HG02840 (cell line): Measurements from ENCODE around the gene SNX4.
"Not testable (repeated sequence)": the region's sequence is repeated elsewhere in the genome, so short reads cannot be mapped to it uniquely, and the experiment has no call there.

ENCODE experiments used
- ATAC-seq: cut with Tn5 transposase; IDR thresholded peaks from one replicate; pipeline ENCODE4 v1.9.1; 2021; ENCODE audit warnings: mild to moderate bottlenecking, moderate library complexity, moderate number of reproducible peaks; ENCODE audit not compliant: unreplicated experiment, low FRiP score

SNX4 gene

DNA sequence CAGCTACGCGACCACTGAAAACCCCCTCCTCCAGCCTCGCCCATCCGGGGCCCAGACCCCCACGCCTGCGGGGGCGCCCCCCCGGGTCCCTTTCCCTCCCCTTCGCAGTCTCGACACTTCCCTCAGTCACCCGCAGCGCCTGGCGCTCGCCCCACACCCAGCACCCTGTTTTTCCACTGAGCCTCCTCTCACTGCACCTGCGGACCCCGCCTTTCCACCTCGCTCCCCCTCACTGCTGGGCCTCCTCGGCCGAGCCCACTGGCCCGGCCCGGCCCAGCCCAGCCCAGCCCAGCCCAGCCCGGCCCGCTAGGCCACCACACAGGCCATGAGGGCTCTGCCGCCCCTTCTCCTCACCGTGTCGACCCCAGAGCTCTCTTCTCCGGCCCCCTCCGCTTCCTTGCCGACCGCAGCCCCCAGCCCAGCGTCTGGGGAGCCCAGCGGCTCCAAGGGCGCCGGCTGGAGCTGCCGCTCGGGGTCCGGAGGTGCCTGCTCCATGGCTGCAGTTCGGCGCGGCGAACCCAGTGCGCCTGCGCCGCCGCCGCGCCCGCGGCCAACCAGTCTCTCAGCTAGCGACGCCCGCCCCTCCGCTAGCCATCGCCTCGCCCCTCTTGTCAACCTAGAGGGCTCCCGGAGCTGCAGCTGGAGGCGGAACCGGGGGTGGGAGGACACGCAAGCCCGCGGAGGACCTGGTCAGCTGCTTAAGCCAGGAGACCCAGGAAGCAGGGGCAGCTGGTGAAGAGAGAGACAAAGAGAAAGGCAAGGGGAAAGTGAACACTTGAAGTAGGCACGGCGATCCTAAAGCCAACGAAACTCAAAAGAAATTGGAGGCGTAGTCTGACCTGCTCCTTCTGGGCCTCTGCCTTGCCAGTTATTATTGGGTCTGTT, at the start of gene SNX4:
TSS of gene SNX4 (minus strand) at position 525 of the 885 bp plus-strand sequence. CDS start at position 495, 30 bp downstream.
- ATAC-seq = peak; percentile 81

DNA sequence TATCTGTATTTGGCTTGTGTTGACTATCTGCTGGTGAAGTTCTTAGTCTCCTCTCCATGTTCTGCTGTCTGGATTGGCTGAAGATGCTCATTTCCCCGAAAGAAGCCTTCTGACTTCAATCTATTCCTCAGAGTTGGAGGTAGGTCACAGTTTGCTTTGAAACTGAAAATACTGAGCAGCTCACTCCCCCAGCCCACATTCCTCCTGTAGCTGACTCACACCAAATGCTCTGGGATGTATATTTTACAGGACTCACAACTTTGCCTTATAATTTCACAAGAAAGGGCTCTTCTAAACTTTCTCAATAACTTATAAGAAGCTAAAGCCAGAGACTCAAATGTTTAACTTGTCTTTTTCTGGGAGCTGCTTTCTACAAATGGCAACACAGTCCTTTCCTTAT, 36.3 kb upstream of the SNX4 start:
- no peak for ATAC-seq

DNA sequence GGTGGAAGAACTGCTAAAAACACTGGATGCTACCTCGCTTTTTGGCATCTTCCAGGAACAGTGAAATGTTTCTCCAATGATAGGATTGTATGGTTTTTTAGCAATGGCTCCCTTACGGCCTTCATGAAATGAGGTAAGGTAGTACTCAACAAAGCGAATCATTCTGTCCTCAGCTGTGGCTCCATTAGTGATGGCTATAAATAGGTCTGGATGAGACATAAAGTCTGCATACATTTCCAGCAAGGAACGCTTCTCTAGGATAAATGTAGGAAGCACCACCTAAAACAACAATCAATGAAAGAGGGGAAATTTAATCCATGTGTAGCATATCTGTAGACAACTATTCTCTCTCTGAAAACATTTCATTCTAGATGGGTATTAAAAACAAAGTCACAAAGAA, 32.4 kb upstream of the SNX4 start:
- no peak for ATAC-seq

DNA sequence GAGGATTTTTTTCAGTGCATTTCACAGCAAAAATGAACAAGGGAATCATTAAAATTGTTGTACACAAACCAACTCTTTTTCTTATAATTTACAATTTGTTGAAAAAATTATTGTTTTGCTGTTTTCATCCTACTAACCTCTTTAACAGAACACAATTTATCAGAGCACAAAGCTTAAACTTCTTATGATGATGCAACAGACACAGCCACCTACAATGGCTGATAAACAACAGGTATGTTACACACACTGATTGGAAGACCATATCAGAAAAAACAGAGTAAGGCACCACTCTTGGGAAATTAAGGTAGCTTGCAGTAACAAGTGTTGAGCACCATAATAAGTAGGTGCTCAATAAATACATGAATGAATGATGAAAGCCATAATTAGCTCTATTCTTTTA, 8.9 kb upstream of the SNX4 start:
- no peak for ATAC-seq

DNA sequence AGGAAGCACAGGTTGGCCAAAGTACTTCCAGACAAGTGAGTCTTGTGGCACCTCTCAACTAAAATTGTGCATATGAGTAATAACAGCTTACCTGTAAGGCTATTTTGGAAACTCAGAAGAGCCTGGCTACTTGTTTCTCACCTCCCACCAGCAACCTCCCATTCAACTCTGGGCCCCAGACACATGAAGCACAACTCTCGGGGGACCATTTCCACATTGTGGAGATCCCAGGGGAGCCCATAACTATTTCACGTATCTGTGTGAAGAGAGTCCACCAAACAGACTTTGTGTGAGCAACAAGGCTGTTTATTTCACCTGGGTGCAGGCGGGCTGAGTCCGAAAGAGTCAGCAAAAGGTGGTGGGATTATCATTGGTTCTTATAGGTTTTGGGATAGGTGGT, 5.2 kb upstream of the SNX4 start:
- no peak for ATAC-seq

DNA sequence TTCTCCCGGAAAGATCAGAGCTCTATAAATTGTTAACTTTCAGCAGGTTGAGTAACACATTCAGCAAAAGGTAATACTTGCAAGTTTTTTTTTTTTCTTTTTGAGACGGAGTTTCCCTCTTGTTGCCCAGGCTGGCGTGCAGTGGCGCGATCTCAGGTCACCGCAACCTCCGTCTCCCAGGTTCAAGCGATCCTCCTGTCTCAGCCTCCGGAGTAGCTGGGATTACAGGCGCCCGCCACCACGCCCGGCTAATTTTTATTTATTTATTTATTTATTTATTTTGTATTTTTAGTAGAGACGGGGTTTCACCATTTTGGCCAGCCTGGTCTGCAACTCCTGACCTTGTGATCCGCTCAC, 539 bp upstream of the SNX4 start:
- ATAC-seq = not testable (repeated sequence)

DNA sequence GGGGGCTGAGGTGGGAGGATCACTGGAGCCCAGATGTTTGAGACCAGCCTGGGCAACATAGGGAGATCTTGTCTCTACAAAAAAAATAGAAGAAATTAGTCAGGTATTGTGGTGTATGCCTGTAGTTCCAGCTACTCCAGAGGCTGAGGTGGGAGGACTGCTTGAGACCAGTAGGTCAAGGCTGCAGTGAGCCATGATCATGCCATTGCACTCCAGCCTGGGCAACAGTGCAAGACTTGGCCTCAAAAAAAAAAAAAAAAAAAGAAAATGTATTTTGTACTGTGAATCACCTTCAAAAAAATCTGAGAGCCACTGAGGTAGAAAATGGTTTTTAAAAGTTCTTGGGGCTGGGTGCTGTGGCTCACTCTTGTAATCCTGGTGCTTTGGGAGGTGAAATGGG, 4.6 kb downstream of the SNX4 start:
- ATAC-seq = no peak

DNA sequence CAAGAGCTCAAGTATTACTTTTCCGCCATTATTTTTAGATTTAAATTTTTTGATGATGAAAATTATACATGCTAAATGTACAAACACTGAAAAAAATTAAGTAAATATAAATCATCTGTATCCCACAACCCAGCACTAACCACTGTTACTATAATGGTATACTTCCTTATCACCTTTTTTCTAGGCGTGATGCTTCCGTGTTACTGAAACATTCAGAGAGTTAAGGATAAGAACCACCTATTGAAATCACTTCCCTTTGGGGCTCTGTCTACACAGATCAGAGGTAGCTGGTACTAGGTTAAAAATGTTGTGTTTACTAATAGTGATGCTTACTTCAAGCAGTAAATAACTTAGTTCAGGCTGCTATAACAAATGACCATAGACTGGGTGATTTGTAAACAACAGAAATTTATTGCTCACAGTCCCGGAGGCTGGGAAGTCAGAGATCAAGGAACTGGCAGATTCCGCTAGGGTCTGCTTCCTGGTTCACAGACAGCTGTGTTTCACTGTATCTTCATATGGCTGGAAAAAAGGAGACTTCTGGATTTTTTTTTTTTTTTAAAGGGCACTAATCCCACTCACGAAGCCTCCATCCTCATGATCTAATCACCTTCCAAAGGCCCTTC, 6.4 kb downstream of the SNX4 start:
- ATAC-seq = no peak

DNA sequence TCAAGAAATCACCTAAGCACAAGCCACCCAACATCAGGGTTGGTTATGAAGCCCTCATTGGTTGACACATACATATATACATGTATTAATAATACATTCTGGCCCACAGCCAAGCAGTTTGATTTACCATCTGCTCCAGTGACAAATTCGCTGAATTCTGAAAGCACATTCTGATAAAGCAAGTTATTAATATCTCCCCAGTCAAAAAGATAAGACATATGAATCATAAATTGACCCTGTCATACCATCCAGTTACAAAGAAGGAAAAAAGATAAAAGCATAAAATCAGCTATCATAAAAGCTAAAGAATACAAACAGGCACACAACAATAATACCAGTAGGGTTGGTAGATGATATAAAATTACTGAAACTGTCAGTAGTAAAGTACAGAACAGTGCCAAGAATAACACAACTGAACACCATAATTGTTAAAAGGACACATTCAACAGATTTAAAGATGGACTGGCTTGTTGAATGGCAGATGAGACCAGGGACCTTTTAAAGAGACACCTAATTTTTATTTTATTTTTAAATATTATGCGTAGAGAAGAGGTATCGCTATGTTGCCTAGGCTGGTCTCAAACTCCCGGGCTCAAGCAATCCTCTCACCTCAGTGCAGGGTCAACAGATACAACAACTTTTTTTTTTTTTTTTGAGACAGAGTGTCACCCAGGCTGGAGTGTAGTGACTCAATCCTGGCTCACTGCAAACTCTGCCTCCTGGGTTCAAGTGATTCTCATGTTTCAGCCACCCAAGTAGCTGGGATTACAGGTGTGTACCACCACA, 7.7 kb downstream of the SNX4 start:
- no peak for ATAC-seq

DNA sequence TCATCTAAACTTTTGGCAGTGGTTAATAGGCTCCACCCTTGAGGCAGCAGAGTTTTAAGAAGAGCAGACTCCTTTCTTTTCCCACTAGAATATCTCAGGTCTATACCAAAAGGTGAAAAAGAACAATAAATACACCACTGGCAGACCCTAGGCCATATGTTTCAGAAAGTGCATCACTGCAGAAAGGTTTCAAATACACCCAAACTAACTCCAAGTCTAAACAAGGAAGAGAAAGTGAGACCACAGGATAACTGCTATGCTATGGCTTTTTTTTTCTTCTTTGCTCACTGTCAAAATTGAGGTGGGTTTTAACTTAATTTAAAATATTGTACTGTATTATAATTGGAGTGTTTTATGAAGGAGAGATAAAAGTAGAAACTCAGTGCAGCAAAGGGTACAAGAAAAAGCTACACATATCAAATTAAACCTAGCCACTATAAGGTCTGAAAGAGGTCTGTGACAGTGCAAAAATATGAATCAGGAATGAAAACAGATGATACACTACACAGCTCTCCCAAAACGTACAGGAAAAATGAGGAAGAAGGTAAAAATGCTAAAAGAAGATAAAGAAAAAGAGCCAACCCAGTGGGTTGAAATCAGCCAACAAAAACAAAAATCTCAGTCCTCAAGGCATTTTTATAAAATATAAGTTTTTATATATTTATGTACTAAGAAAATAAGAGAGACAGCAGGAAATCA, 8.4 kb downstream of the SNX4 start:
- no peak for ATAC-seq

DNA sequence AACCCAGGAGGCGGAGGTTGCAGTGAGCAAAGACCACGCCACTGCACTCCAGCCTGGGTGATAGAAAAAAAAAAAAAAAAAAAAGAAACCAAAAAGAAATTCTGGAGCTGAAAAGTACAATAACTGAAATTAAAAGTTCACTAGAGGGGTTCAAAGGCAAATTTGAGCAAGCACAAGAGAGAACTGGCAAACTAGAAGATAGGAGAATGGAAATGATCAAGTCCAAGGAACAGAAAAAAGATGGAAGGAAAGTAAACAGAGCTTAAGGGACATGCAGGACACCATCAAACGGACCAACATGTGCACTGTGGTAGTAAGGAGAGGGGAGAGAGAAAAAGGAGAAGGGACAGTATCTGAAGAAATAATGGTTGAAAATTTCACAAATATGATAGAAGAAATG, 12.9 kb downstream of the SNX4 start:
- no peak for ATAC-seq

DNA sequence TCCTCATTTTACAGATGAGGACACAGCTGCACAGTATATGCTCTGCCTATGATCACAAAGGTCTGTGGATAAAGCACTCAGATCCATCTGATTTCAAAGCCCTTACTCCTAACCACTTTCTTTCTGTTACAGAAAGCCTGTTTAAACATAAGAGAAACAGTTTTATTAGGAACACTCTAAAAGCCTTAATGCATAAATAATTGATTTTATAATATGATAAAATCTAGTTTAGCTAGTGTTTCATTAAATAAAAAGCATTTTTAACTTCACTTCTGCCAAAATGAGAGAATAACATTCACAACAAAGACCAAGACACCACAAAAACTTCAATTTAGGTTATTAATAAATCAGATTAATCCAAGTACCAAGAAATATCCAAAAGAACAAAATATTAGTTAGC, 21.4 kb downstream of the SNX4 start:
- no peak for ATAC-seq

DNA sequence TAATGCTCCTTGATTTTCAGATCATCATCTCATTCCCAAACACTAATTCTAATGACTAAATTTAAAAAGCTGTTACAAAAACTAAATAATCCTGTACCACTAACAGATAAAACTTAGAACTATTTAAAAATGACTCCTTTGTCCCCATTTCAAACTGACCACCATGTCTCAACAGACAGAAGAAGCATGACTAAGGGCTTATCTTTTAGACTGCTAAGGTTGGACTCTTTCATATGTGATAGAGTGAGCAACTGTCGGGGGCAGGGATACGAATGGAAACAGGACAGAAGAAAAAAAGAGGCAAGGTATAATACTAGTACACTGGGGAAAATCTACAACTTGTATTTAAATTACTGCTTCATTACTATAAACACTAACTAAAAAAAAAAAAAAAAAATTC, 23.3 kb downstream of the SNX4 start:
- ATAC-seq = no peak

DNA sequence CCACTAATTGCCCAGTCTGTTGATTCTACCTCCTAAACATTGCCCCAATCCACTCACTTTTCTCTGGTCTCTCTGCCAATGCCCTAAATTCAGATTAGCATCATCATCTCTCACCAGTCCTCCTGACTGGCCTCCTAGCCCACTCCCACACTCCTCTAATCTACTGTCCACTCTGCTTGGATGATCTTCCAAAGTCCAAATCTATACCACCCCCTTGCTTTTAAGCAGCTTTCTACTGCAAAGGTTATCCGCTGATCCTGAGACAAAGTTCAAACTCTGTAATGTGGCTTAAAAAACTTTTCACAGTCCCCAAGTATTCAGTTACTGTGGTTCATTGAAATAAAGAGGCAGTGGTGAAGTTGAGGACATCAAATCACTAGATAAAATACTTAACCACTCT, 37.6 kb downstream of the SNX4 start:
- ATAC-seq = no peak

DNA sequence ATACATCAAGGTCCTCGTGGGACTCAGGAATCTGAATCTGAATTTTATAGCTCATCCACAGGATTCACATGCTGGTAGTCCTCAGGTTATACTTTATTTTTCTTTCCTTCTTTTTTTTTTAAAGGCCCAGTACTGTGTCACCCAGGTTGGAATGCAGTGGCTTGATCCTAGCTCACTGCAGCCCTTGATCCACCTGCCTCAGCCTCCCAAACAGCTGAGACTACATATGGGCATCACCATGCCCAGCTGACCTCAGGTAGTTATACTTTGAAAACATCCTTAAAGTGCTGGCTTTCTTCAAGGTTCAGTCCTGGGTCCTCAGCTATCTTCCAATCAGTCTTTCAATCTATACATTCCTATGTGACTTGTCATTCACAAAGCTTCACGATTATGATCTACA, 38.2 kb downstream of the SNX4 start:
- no peak for ATAC-seq

DNA sequence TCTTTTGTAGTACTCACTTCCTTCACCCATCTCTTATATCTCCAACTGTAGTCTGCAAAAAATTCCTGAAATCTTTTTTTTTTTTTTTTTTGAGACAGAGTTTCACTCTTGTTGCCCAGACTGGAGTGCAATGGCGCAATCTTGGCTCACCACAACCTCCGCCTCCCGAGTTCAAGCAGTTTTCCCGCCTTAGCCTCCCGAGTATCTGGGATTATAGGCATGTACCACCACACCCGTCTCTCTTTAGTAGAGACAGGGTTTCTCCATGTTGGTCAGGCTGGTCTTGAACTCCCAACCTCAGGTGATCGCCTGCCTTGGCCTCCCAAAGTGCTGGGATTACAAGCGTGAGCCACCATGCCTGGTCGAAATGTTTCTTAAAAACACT, 38.6 kb downstream of the SNX4 start:
- not testable (repeated sequence) for ATAC-seq

DNA sequence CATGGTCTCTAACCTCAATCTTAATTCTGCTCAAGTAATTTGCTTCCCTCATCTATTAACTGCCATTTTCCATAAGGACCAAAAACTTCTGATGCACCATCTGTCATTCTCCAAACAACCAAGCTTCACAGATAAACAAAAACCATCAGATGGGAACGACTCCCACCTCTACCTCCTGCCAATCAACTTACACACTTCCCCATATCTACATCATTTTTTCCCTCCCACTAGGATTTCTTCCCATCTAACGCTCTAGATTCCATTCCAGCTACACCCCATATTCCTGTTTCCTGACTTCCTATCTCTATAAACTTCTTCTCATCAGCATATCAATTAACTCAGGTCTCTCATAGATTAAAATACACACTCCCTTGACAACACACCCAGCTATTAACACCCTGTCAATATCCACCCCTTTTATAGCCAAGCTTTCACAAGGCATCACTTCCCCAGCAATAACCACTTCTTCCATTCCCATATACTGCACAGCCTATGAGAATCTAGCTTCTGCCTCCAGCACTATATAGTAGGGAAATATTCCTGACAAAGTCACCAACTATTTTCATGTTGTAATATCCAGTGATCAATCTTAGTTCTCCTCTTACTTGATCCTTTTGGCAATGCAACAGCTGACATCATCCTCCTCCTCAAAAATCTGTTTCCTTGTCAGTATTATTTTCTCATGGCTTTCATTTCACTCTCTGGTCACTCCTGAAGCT, 39.2 kb downstream of the SNX4 start:
- no peak for ATAC-seq

DNA sequence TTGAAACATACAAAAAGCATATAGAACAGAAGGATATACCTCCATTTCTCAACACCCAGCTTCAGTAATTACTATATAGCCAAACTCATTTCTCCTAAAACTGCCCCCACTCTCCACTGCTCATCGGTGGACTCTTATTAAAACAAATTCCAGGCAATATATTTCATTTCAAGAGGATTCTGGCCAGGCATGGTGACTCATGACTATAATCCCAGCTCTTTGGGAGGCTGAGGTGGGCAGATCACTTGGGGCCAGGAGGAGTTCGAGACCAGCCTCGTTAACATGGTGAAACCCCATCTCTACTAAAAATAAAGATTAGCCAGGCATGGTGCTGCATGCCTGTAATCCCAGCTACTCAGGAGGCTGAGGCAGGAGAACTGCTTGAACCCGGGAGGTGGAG, 40.9 kb downstream of the SNX4 start:
- ATAC-seq = no peak

DNA sequence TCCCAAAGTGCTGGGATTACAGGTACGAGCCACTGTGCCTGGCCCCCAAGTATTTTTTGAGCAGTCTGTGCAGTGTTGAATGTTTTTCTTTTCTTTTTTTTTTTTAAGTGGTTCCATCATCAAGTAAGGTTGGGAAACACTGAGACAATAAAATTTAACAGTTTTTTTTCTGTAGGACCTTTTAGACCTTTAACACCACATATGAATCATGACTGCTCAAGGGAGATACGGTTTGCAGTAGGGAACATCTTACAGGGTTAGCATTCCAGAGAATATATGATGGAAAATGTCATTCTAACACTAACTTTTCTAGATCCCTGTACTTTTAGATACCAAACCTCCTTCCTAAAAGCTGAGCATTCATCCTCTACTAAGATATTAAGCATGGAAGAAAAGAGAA, 41.7 kb downstream of the SNX4 start:
- ATAC-seq = no peak

DNA sequence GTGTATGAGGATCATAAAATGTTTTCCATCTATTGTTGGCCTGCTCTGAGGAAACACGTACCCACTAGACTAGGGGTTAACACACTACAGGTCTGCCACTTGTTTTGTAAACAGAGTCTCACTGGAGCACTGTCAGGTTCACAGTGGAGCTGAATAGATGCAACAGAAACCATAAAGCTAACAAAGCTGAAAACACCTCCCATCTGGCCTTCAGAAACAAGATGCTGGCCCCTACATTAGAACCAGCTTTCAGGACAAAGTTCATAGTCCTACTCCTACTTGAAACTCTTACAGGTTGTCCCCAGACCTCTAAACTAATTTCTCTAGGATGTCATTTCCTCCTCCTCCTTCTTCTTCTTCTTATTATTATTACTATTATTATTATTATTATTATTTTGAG, 42.3 kb downstream of the SNX4 start:
- no peak for ATAC-seq
